Spinal cord (tissue), 10 donors: ENCODE measurements around the gene ATPAF1. TPM values are rescaled to one million over a fixed set of nuclear protein-coding genes. Genes with fewer than 3 reads are reported as not detected.
A peak's percentile ranks its signal among the peaks of the same experiment; 100 is the strongest.
"Not testable (repeated sequence)": the region's sequence is repeated elsewhere in the genome, so short reads cannot be mapped to it uniquely, and the experiment has no call there.

Experiments used
- DNase-seq, 6 donors: peaks; one replicate each; pipeline versions ENCODE4 v3.0.0 to v3.0.0-alpha.2; 2013 to 2015; ENCODE audit warnings: low spot score in 6 of 6, low read depth in 4 of 6
- H3K27ac ChIP-seq: one replicate; pipeline ENCODE4 v1.5.1; 2013; ENCODE audit warnings: low read depth, low read length, control low read depth
- H3K27me3 ChIP-seq: one replicate; pipeline ENCODE4 v1.6.1; 2013; ENCODE audit warnings: low read length; ENCODE audit not compliant: control insufficient read depth, insufficient read depth
- H3K36me3 ChIP-seq: one replicate; pipeline ENCODE4 v1.6.1; 2013; ENCODE audit warnings: low read length; ENCODE audit not compliant: control insufficient read depth, insufficient read depth
- H3K4me1 ChIP-seq: one replicate; pipeline ENCODE4 v1.6.1; 2013; ENCODE audit warnings: low read length; ENCODE audit not compliant: control insufficient read depth, insufficient read depth
- H3K4me3 ChIP-seq: one replicate; pipeline ENCODE4 v1.5.1; 2013; ENCODE audit warnings: low read depth, low read length, control low read depth
- H3K9me3 ChIP-seq: one replicate; pipeline ENCODE4 v1.6.1; 2013; ENCODE audit warnings: low read length; ENCODE audit not compliant: control insufficient read depth, insufficient read depth
- WGBS: methylation state at CpG from one replicate; pipeline ENCODE4 v1.1.5; 2013; ENCODE audit warnings: missing lambda C conversion rate; ENCODE audit not compliant: insufficient coverage; 5-methylcytosine and 5-hydroxymethylcytosine counted together
- long read RNA-seq, 4 donors: transcript quantifications; one replicate each; lab custom pipeline, GENCODE V29; 2026
- polyA plus RNA-seq, 2 donors: library from polyadenylated mRNA; unstranded; fragments of 120-200 nt; gene quantifications; one replicate each; pipeline ENCODE4 v1.2.1, GENCODE V29; 2013; ENCODE audit not compliant: insufficient read length in 2 of 2
- total RNA-seq, 2 donors: library from RNA; depleted of rRNA in 1 of 2; stranded (reverse); fragments of 120-200 nt in 1 of 2; fragments of >200 nt in 1 of 2; gene quantifications; one replicate each; pipeline versions ENCODE4 v1.2.3 to v1.2.4, GENCODE V29; 2013 to 2014
- donor health status: healthy.

ATPAF1 gene
- total RNA-seq (10 to 100 TPM; 59.7 to 78.4 TPM), polyA plus RNA-seq (10 to 100 TPM; 82.5 to 92.4 TPM)
- long read RNA-seq, donor 1, full-length matches to known transcripts: 40 of 40 reads
- long read RNA-seq, donor 1, partial matches to known transcripts: 0 of 40 reads
- long read RNA-seq, donor 1, other reads (novel, unspliced or antisense): 0 of 40 reads
- long read RNA-seq, donor 2, full-length matches to known transcripts: 20 of 20 reads
- long read RNA-seq, donor 2, partial matches to known transcripts: 0 of 20 reads
- long read RNA-seq, donor 2, other reads (novel, unspliced or antisense): 0 of 20 reads
- long read RNA-seq, donor 3, full-length matches to known transcripts: 13 of 13 reads
- long read RNA-seq, donor 3, partial matches to known transcripts: 0 of 13 reads
- long read RNA-seq, donor 3, other reads (novel, unspliced or antisense): 0 of 13 reads
- long read RNA-seq, donor 4, full-length matches to known transcripts: 20 of 20 reads
- long read RNA-seq, donor 4, partial matches to known transcripts: 0 of 20 reads
- long read RNA-seq, donor 4, other reads (novel, unspliced or antisense): 0 of 20 reads

GRCh38 chr1:46667782-46668760, at the start of gene ATPAF1:
ATPAF1 (minus strand) TSS chr1:46668364; CDS start chr1:46668322, 42 bp downstream.
- peaks cover 8% of the 10 kb centered on the region for H3K36me3 ChIP-seq
- no peaks in the 10 kb centered on the region for H3K9me3 ChIP-seq
- DNase-seq: peak; percentile 45 to 92 (median 62)
- H3K27ac ChIP-seq: no peak within 1 kb of the TSS
- 1% methylated on average over 93 of the region's 96 CpGs for WGBS
- peak within 1 kb of the TSS; percentile 69 for H3K4me3 ChIP-seq
- H3K27me3 ChIP-seq: no peaks in the 10 kb centered on the region
- peaks cover 8% of the 10 kb centered on the region for H3K4me1 ChIP-seq

- WGBS: 68% methylated on average over 5 of the region's 9 CpGs
- no peaks in the 10 kb centered on the region for H3K9me3 ChIP-seq
- DNase-seq: no peak
- peaks cover 9% of the 10 kb centered on the region for H3K4me1 ChIP-seq
- no peaks in the 10 kb centered on the region for H3K27me3 ChIP-seq
- peak overlapping the region; percentile 82 for H3K4me3 ChIP-seq
- H3K36me3 ChIP-seq: peaks cover 11% of the 10 kb centered on the region
- H3K27ac ChIP-seq: no peak overlapping the region
Measured at GRCh38 chr1:46717654-46718053, 49.5 kb upstream of the ATPAF1 start.

GRCh38 chr1:46714976-46715375, 46.8 kb upstream of the ATPAF1 start:
- Histone ChIP-seq H3K27ac (no peak overlapping the region), H3K4me3 (no peak overlapping the region), H3K27me3 (no peaks in the 10 kb centered on the region), H3K9me3 (no peaks in the 10 kb centered on the region), H3K36me3 (peaks cover 16% of the 10 kb centered on the region), H3K4me1 (peaks cover 9% of the 10 kb centered on the region)
- WGBS: no CpG with 5 or more reads among the region's 3 CpGs
- no peak for DNase-seq

- Histone ChIP-seq H3K36me3 (peaks cover 22% of the 10 kb centered on the region), H3K27me3 (no peaks in the 10 kb centered on the region), H3K9me3 (no peaks in the 10 kb centered on the region), H3K4me1 (no peaks in the 10 kb centered on the region), H3K27ac (no peak overlapping the region), H3K4me3 (no peak overlapping the region)
- WGBS: no CpG with 5 or more reads among the region's 1 CpG
- no peak for DNase-seq
Measured at GRCh38 chr1:46708121-46708520, 40.0 kb upstream of the ATPAF1 start.

GRCh38 chr1:46705408-46705807, 37.2 kb upstream of the ATPAF1 start:
- WGBS: 98% methylated on average over 5 of the region's 9 CpGs

GRCh38 chr1:46703927-46704641, 35.9 kb upstream of the ATPAF1 start:
- no peaks in the 10 kb centered on the region for H3K27me3 ChIP-seq
- H3K36me3 ChIP-seq: peaks cover 12% of the 10 kb centered on the region
- H3K4me1 ChIP-seq: no peaks in the 10 kb centered on the region
- no peak overlapping the region for H3K4me3 ChIP-seq
- H3K27ac ChIP-seq: no peak overlapping the region
- no peak for DNase-seq
- H3K9me3 ChIP-seq: no peaks in the 10 kb centered on the region
- WGBS: 97% methylated on average over 3 of the region's 3 CpGs

More at GRCh38 chr1:46705408-46705807, 37.2 kb upstream of the ATPAF1 start:
- peaks cover 16% of the 10 kb centered on the region for H3K36me3 ChIP-seq
- no peak overlapping the region for H3K4me3 ChIP-seq
- H3K27ac ChIP-seq: no peak overlapping the region
- DNase-seq: no peak
- H3K27me3 ChIP-seq: no peaks in the 10 kb centered on the region
- H3K4me1 ChIP-seq: no peaks in the 10 kb centered on the region
- H3K9me3 ChIP-seq: no peaks in the 10 kb centered on the region

- Histone ChIP-seq H3K4me1 (no peaks in the 10 kb centered on the region), H3K9me3 (no peaks in the 10 kb centered on the region), H3K27ac (no peak overlapping the region), H3K27me3 (no peaks in the 10 kb centered on the region), H3K36me3 (peaks cover 11% of the 10 kb centered on the region), H3K4me3 (no peak overlapping the region)
- DNase-seq: no peak
- 100% methylated on average over 1 of the region's 3 CpGs for WGBS
Measured at GRCh38 chr1:46699666-46700065, 31.5 kb upstream of the ATPAF1 start.

GRCh38 chr1:46697053-46697452, 28.9 kb upstream of the ATPAF1 start:
- Histone ChIP-seq H3K9me3 (no peaks in the 10 kb centered on the region), H3K27ac (no peak overlapping the region), H3K4me1 (no peaks in the 10 kb centered on the region), H3K4me3 (no peak overlapping the region), H3K27me3 (no peaks in the 10 kb centered on the region), H3K36me3 (peaks cover 7% of the 10 kb centered on the region)
- DNase-seq: no peak
- WGBS: 100% methylated on average over 1 of the region's 2 CpGs

- not testable (repeated sequence) for H3K4me3 ChIP-seq, H3K9me3 ChIP-seq, DNase-seq, H3K27me3 ChIP-seq, H3K36me3 ChIP-seq, H3K27ac ChIP-seq, H3K4me1 ChIP-seq
- WGBS: no CpG with 5 or more reads among the region's 4 CpGs
Measured at GRCh38 chr1:46694676-46695075, 26.5 kb upstream of the ATPAF1 start.
